ENCODE results near the gene ZNHIT2. TPM values are rescaled to one million over a fixed set of nuclear protein-coding genes. Genes with fewer than 3 reads are reported as not detected.

The ZNHIT2 gene
- total RNA-seq, 2 donors from 2014 or later, result 9.9 to 10.4 TPM

DNA sequence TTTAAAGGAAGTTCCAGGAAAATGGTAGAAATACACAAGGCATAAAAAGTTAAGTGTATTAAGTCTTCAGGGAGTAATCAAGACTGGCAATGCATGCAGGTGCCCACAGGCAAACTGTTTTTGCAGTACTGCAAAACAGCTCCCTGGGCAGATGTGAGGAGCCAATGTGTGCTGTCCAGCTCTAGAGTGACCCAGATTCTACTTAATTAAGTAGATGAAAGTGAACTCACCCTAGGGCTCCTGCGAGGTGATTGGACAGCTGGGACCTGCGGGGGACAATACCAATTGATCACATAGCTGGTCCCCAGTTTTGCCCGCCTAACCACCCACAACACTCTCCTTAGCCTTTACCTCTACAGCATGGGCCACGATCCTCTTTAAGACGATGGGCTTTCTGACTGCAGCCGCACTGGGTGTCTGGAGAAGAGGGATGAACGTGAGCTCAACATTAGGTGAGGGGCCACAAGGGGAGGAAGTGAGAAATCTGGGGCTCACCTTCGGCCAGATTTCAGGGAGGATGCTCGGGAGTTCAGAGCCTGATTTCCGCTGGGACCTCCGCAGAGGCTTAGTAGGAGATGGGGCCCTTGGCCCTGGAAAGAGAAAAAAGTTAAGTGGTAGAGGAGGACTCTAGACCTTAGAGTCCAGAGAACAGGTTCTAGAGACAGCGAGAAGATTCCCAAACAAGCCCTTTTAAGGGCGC is 34.2 kb downstream of the ZNHIT2 start:
- H3K27me3 Mint-ChIP-seq (ENCODE audit: low read depth), result no peaks in the 10 kb centered on the region
- peak overlapping the region; percentile 98 to 99 for H3K4me3 Mint-ChIP-seq
- H3K4me1 Mint-ChIP-seq (ENCODE audit: low read depth), result peaks cover 64% of the 10 kb centered on the region
- peaks cover 25 to 36% of the 10 kb centered on the region in 2 donors for H3K36me3 Mint-ChIP-seq (ENCODE audit: insufficient read depth in 2 of 2)
- no peaks in the 10 kb centered on the region for H3K9me3 Mint-ChIP-seq
- DNase-seq, result no peak
- peak in 1 of 2 donors; percentile 3 for ATAC-seq (replicated peaks in 1 of 2)
- peak overlapping the region; percentile 98 for H3K27ac Mint-ChIP-seq

GRCh38 chr11:65078786-65079342 is 38.6 kb downstream of the ZNHIT2 start:
- H3K27ac Mint-ChIP-seq, result peak overlapping the region; percentile 80
- H3K4me1 Mint-ChIP-seq (ENCODE audit: low read depth), result peaks cover 61% of the 10 kb centered on the region
- no peaks in the 10 kb centered on the region for H3K27me3 Mint-ChIP-seq (ENCODE audit: low read depth)
- no peak for ATAC-seq (replicated peaks in 1 of 2)
- no peak for DNase-seq
- peaks cover 19 to 40% of the 10 kb centered on the region in 2 donors for H3K36me3 Mint-ChIP-seq (ENCODE audit: insufficient read depth in 2 of 2)
- H3K4me3 Mint-ChIP-seq, result peak overlapping the region; percentile 42 to 50
- H3K9me3 Mint-ChIP-seq, result no peaks in the 10 kb centered on the region

DNA sequence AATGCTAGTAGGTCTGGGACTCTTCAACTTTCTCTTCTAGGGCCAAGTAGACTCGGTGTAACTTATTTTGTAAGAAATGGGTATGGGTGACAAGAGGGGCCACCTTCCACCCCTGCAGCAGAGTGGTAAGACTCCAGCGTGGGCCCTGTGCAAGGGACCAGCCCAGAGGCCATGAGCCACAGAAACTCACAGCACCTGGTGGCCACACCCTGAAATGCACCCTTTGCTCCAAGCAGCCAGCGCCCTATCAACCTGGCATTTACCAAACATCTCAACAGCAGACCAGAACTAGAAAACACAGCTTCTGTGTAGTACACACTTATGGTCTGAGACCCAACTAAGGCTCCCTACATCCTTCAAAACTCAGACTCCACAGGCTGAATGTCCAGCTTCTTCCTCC is 39.4 kb downstream of the ZNHIT2 start:
- Mint-ChIP-seq H3K4me1 (ENCODE audit: low read depth) (peaks cover 60% of the 10 kb centered on the region), H3K4me3 (peak overlapping the region; percentile 42 to 50), H3K27ac (peak overlapping the region; percentile 80), H3K9me3 (no peaks in the 10 kb centered on the region), H3K27me3 (ENCODE audit: low read depth) (no peaks in the 10 kb centered on the region), H3K36me3 (ENCODE audit: insufficient read depth in 2 of 2) (peaks cover 15 to 39% of the 10 kb centered on the region in 2 donors)
- DNase-seq (peak; percentile 69 to 73), ATAC-seq (replicated peaks in 1 of 2) (peak; percentile 87 to 88)

- no peak overlapping the region for H3K27ac Mint-ChIP-seq
- no peaks in the 10 kb centered on the region for H3K27me3 Mint-ChIP-seq (ENCODE audit: low read depth)
- peaks cover 11 to 35% of the 10 kb centered on the region in 2 donors for H3K36me3 Mint-ChIP-seq (ENCODE audit: insufficient read depth in 2 of 2)
- DNase-seq, result no peak
- H3K4me1 Mint-ChIP-seq (ENCODE audit: low read depth), result peaks cover 54% of the 10 kb centered on the region
- H3K9me3 Mint-ChIP-seq, result no peaks in the 10 kb centered on the region
- ATAC-seq (replicated peaks in 1 of 2), result no peak
- no peak overlapping the region for H3K4me3 Mint-ChIP-seq
Observed at GRCh38 chr11:65077451-65077850, 40.0 kb downstream of the ZNHIT2 start.

- ATAC-seq (replicated peaks in 1 of 2) (peak in 1 of 2 donors; percentile 14), DNase-seq (no peak)
- no peak overlapping the region for H3K27ac Mint-ChIP-seq
- peaks cover 10% of the 10 kb centered on the region for H3K4me1 Mint-ChIP-seq (ENCODE audit: low read depth)
- no peak overlapping the region for H3K4me3 Mint-ChIP-seq
- H3K36me3 Mint-ChIP-seq (ENCODE audit: insufficient read depth in 2 of 2), result peaks cover 0 to 10% of the 10 kb centered on the region in 2 donors
- H3K27me3 Mint-ChIP-seq (ENCODE audit: low read depth), result no peaks in the 10 kb centered on the region
- no peaks in the 10 kb centered on the region for H3K9me3 Mint-ChIP-seq
Observed at GRCh38 chr11:65072631-65072966, 44.9 kb downstream of the ZNHIT2 start.

- no peaks in the 10 kb centered on the region for H3K27me3 Mint-ChIP-seq (ENCODE audit: low read depth)
- no peak for DNase-seq
- H3K9me3 Mint-ChIP-seq, result no peaks in the 10 kb centered on the region
- ATAC-seq (replicated peaks in 1 of 2), result peak; percentile 4 to 14
- peaks cover 0 to 8% of the 10 kb centered on the region in 2 donors for H3K36me3 Mint-ChIP-seq (ENCODE audit: insufficient read depth in 2 of 2)
- no peak overlapping the region for H3K4me3 Mint-ChIP-seq
- peaks cover 9% of the 10 kb centered on the region for H3K4me1 Mint-ChIP-seq (ENCODE audit: low read depth)
- no peak overlapping the region for H3K27ac Mint-ChIP-seq
Observed at GRCh38 chr11:65071907-65072630, 45.4 kb downstream of the ZNHIT2 start.

DNA sequence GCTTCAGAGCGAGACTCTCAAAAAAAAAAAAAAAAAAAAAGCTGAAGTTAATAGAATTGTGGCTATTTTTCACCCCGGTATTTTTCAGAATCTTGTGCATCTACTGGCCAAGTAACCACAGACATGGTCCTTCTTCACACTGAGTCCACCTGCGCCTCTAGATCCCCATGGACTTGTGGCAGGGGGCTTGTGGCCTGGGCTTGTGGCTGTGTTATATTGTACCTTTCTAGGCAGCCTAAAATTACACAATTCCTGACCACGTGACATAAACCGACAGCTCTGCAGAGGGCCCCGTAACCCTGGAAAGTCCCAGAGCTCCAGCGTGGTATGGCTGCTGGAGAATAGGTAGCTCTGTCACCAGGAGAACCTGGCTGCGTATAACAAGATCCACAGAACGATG is 48.3 kb downstream of the ZNHIT2 start:
- H3K4me3 Mint-ChIP-seq, result no peak overlapping the region
- H3K9me3 Mint-ChIP-seq, result no peaks in the 10 kb centered on the region
- no peak overlapping the region for H3K27ac Mint-ChIP-seq
- H3K4me1 Mint-ChIP-seq (ENCODE audit: low read depth), result no peaks in the 10 kb centered on the region
- no peaks in the 10 kb centered on the region for H3K36me3 Mint-ChIP-seq (ENCODE audit: insufficient read depth in 2 of 2)
- ATAC-seq (replicated peaks in 1 of 2) (no peak), DNase-seq (no peak)
- no peaks in the 10 kb centered on the region for H3K27me3 Mint-ChIP-seq (ENCODE audit: low read depth)

DNA sequence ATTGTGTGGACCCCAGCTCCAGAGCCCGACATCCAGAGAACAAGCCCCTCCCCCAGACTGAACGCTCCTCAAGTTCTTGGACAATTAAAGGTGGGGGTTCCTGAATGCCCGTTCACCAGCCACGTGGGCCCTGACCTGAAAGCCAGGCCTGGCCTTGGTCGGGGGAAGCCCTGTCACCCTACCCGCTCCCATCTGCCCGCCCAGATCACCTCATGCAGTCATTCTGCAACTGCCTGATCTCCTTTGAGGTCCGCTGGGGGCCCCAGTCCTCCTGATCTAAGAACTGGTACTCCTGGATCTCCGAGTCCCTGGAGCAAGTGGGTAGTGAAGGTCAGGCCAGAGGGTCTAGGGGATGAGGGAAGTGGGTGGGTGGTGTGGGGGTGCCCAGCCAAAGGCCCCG is 50.1 kb downstream of the ZNHIT2 start:
- Mint-ChIP-seq H3K4me1 (ENCODE audit: low read depth) (no peaks in the 10 kb centered on the region), H3K27ac (no peak overlapping the region), H3K9me3 (no peaks in the 10 kb centered on the region), H3K36me3 (ENCODE audit: insufficient read depth in 2 of 2) (no peaks in the 10 kb centered on the region), H3K27me3 (ENCODE audit: low read depth) (no peaks in the 10 kb centered on the region), H3K4me3 (no peak overlapping the region)
- ATAC-seq (replicated peaks in 1 of 2) (no peak), DNase-seq (no peak)

DNA sequence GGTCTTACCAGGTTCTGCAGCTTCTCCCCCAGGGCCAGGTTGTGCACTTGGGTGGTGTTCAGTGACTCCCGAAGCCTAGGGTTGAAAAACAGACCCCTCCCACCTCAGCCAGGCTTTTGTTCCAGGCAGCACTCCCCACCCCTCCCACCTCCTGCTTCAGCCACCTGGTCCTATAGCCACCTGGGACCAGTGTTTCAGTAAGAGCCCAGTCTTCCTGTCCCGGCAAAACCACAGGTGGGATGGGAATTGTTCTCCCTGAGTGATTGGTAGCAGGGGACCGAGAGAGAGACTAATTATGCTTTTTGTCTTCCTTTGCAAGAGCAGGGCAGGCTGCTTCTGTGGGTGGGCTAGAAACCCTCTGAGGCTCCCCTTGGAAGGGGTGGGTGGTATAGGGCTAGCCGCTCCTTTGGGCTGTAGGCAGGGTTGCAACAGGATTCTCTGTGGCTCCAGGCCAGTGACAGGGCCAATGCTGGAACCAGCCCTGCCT is 50.7 kb downstream of the ZNHIT2 start:
- H3K4me1 Mint-ChIP-seq (ENCODE audit: low read depth), result no peaks in the 10 kb centered on the region
- no peak overlapping the region for H3K4me3 Mint-ChIP-seq
- no peak for ATAC-seq (replicated peaks in 1 of 2)
- DNase-seq, result no peak
- H3K27ac Mint-ChIP-seq, result no peak overlapping the region
- no peaks in the 10 kb centered on the region for H3K9me3 Mint-ChIP-seq
- no peaks in the 10 kb centered on the region for H3K27me3 Mint-ChIP-seq (ENCODE audit: low read depth)
- no peaks in the 10 kb centered on the region for H3K36me3 Mint-ChIP-seq (ENCODE audit: insufficient read depth in 2 of 2)

Other genes with a start within 250 kb of the ZNHIT2 start
- 100 to 1,000 TPM; 136 to 159 TPM for gene EHD1, start 239.1 kb downstream of the ZNHIT2 start, total RNA-seq
- gene ATG2A, start 200.5 kb downstream of the ZNHIT2 start, total RNA-seq, result 10 to 100 TPM; 20.9 to 27.0 TPM
- 10 to 100 TPM; 15.0 to 24.0 TPM for gene PPP2R5B, start 193.0 kb downstream of the ZNHIT2 start, total RNA-seq
- under 1 TPM; 0.58 to 0.81 TPM for gene GPHA2, start 181.8 kb downstream of the ZNHIT2 start, total RNA-seq
- 1 to 10 TPM; 1.7 to 2.7 TPM for gene MAJIN, start 145.6 kb downstream of the ZNHIT2 start, total RNA-seq
- gene BATF2, start 120.7 kb downstream of the ZNHIT2 start, total RNA-seq, result under 1 TPM; 0.31 to 0.39 TPM
- 100 to 1,000 TPM in 1 of 2 donors, 10 to 100 TPM in 1; 96.0 to 101 TPM for gene ARL2, start 103.5 kb downstream of the ZNHIT2 start, total RNA-seq
- gene SNX15, start 90.3 kb downstream of the ZNHIT2 start, total RNA-seq, result 10 to 100 TPM; 31.5 to 38.7 TPM
- 10 to 100 TPM; 18.1 to 21.6 TPM for gene SAC3D1, start 76.5 kb downstream of the ZNHIT2 start, total RNA-seq
- 10 to 100 TPM; 25.0 to 31.6 TPM for gene NAALADL1, start 59.1 kb downstream of the ZNHIT2 start, total RNA-seq
- 100 to 1,000 TPM; 139 to 174 TPM for gene CDCA5, start 33.7 kb downstream of the ZNHIT2 start, total RNA-seq
- gene ZFPL1, start 33.5 kb downstream of the ZNHIT2 start, total RNA-seq, result 10 to 100 TPM; 44.2 to 46.5 TPM
- gene VPS51, start 21.5 kb downstream of the ZNHIT2 start, total RNA-seq, result 100 to 1,000 TPM; 118 to 119 TPM
- 10 to 100 TPM; 22.8 to 26.8 TPM for gene TM7SF2, start 5.8 kb downstream of the ZNHIT2 start, total RNA-seq
- 1,000 to 10,000 TPM; 1,144 to 1,164 TPM for gene FAU, start 4.4 kb upstream of the ZNHIT2 start, total RNA-seq
- 10 to 100 TPM; 73.6 to 89.8 TPM for gene MRPL49, start 4.6 kb upstream of the ZNHIT2 start, total RNA-seq
- gene SYVN1, start 16.8 kb upstream of the ZNHIT2 start, total RNA-seq, result 10 to 100 TPM; 45.8 to 53.1 TPM
- not detected for gene SPDYC, start 52.5 kb upstream of the ZNHIT2 start, total RNA-seq
- gene CAPN1, start 64.2 kb upstream of the ZNHIT2 start, total RNA-seq, result 100 to 1,000 TPM in 1 of 2 donors, 10 to 100 TPM in 1; 99.1 to 114 TPM
- 10 to 100 TPM; 54.2 to 67.0 TPM for gene POLA2, start 144.3 kb upstream of the ZNHIT2 start, total RNA-seq
- gene CDC42EP2, start 197.2 kb upstream of the ZNHIT2 start, total RNA-seq, result 1 to 10 TPM; 1.4 to 2.3 TPM
- gene DPF2, start 216.2 kb upstream of the ZNHIT2 start, total RNA-seq, result 100 to 1,000 TPM; 110 to 139 TPM
- 1 to 10 TPM; 1.3 to 1.8 TPM for gene TIGD3, start 237.1 kb upstream of the ZNHIT2 start, total RNA-seq

All from activated T-cell treated with anti-CD3 and anti-CD28 coated beads, Interleukin-2, amount 50 U/mL, for 72 hours (primary cell).